ENCODE data around the gene INO80E. TPM values are rescaled to one million over a fixed set of nuclear protein-coding genes. Genes with fewer than 3 reads are reported as not detected.

Gene INO80E
- total and polyA plus RNA-seq, 7 donors = 30.5 to 86.9 (median 43.3) TPM

- no peaks in the 10 kb centered on the region for H3K36me3 ChIP-seq (ENCODE audit: insufficient read depth in 1 of 2, low read depth in 1 of 2)
- DNase-seq (no peak), ATAC-seq (peak in 2 of 4 donors; percentile 45 to 75)
- H3K27me3 ChIP-seq (ENCODE audit: insufficient read depth in 3 of 3, low read length in 2 of 3) = no peaks in the 10 kb centered on the region
- no peaks in the 10 kb centered on the region for H3K9me3 ChIP-seq
- no peaks in the 10 kb centered on the region for H3K4me1 ChIP-seq
- 23 to 33% (median 28%) methylated on average over 5 of the region's 5 CpGs for WGBS, 3 donors
- TF ChIP-seq CTCF (IDR thresholded peaks at IDR 0.05) = peak; percentile 59
- no peak overlapping the region for H3K4me3 ChIP-seq
- H3K27ac ChIP-seq = no peak overlapping the region
- intact Hi-C loops (cut with DNase I) = loop anchor here in 1 of 2 donors (5.0 kb wide), 2 partner anchors 50 to 140 kb away; partner anchors contain the start of genes CORO1A and TBX6
Measured at GRCh38 chr16:30041841-30042240, 45.8 kb downstream of the INO80E start.

- H3K27me3 ChIP-seq (ENCODE audit: insufficient read depth in 3 of 3, low read length in 2 of 3) = no peaks in the 10 kb centered on the region
- no peaks in the 10 kb centered on the region for H3K4me1 ChIP-seq
- H3K4me3 ChIP-seq = no peak overlapping the region
- no peaks in the 10 kb centered on the region for H3K36me3 ChIP-seq (ENCODE audit: insufficient read depth in 1 of 2, low read depth in 1 of 2)
- WGBS, 3 donors = 83 to 85% (median 84%) methylated on average over 7 to 8 of the region's 8 CpGs
- no peaks in the 10 kb centered on the region for H3K9me3 ChIP-seq
- no peak overlapping the region for H3K27ac ChIP-seq
- ATAC-seq (no peak), DNase-seq (no peak)
- intact Hi-C loops (cut with DNase I) = no loop called here
- no peak for TF ChIP-seq CTCF (IDR thresholded peaks at IDR 0.05)
Measured at GRCh38 chr16:30046178-30046577, 50.1 kb downstream of the INO80E start.

GRCh38 chr16:30046588-30046987 lies 50.5 kb downstream of the INO80E start:
- 82 to 96% (median 88%) methylated on average over 1 of the region's 1 CpG for WGBS, 3 donors
- Histone ChIP-seq H3K27me3 (ENCODE audit: insufficient read depth in 3 of 3, low read length in 2 of 3) (no peaks in the 10 kb centered on the region), H3K4me3 (no peak overlapping the region), H3K9me3 (no peaks in the 10 kb centered on the region), H3K36me3 (ENCODE audit: insufficient read depth in 1 of 2, low read depth in 1 of 2) (no peaks in the 10 kb centered on the region), H3K27ac (no peak overlapping the region), H3K4me1 (no peaks in the 10 kb centered on the region)
- intact Hi-C loops (cut with DNase I) = no loop called here
- DNase-seq (no peak), ATAC-seq (no peak)
- TF ChIP-seq CTCF (IDR thresholded peaks at IDR 0.05) = no peak

- Histone ChIP-seq H3K4me1 (peaks cover 7% of the 10 kb centered on the region), H3K36me3 (ENCODE audit: insufficient read depth in 1 of 2, low read depth in 1 of 2) (no peaks in the 10 kb centered on the region), H3K27me3 (ENCODE audit: insufficient read depth in 3 of 3, low read length in 2 of 3) (no peaks in the 10 kb centered on the region), H3K4me3 (no peak overlapping the region), H3K27ac (no peak overlapping the region), H3K9me3 (no peaks in the 10 kb centered on the region)
- TF ChIP-seq CTCF (IDR thresholded peaks at IDR 0.05) = no peak
- DNase-seq (no peak), ATAC-seq (no peak)
- intact Hi-C loops (cut with DNase I) = no loop called here
- WGBS, 3 donors = 88 to 93% (median 89%) methylated on average over 8 of the region's 8 CpGs
Measured at GRCh38 chr16:30049871-30050270, 53.8 kb downstream of the INO80E start.

- intact Hi-C loops (cut with DNase I) = no loop called here
- ATAC-seq = no peak
- TF ChIP-seq CTCF (IDR thresholded peaks at IDR 0.05) = no peak
- Histone ChIP-seq H3K27ac (no peak overlapping the region), H3K27me3 (ENCODE audit: insufficient read depth in 3 of 3, low read length in 2 of 3) (no peaks in the 10 kb centered on the region), H3K9me3 (no peaks in the 10 kb centered on the region), H3K36me3 (ENCODE audit: insufficient read depth in 1 of 2, low read depth in 1 of 2) (no peaks in the 10 kb centered on the region), H3K4me1 (peaks cover 7% of the 10 kb centered on the region), H3K4me3 (no peak overlapping the region)
- WGBS, 3 donors = 88 to 95% (median 93%) methylated on average over 3 of the region's 3 CpGs
- no peak for DNase-seq
Measured at GRCh38 chr16:30051518-30051917, 55.5 kb downstream of the INO80E start.
